Neural cell (in vitro differentiated cells): ENCODE results near the gene BNIP2. TPM values are rescaled to one million over a fixed set of nuclear protein-coding genes. Genes with fewer than 3 reads are reported as not detected.
A peak's percentile ranks its signal among the peaks of the same experiment; 100 is the strongest.

Experiments used
- H2AFZ ChIP-seq: fragments of 200-600, 300-800 bp; sonication (generic), shearing (Covaris generic); 2 replicates; pipeline ENCODE4 v1.6.0; 2014; ENCODE audit warnings: low read depth, mild to moderate bottlenecking, antibody characterized with exemption, low read length, moderate library complexity
- H3F3A ChIP-seq: fragments of 200-600 bp; shearing (Covaris generic); 2 replicates; pipeline ENCODE4 v1.6.1; 2016; ENCODE audit warnings: mild to moderate bottlenecking, moderate library complexity, mixed read lengths, antibody characterized with exemption, low read length; ENCODE audit not compliant: insufficient read depth, poor library complexity, severe bottlenecking
- H3K27ac ChIP-seq: fragments of 200-600, 300-800 bp; sonication (generic), shearing (Covaris generic); 2 replicates; pipeline ENCODE4 v1.5.1; 2014; ENCODE audit warnings: mild to moderate bottlenecking, low read length, moderate library complexity
- H3K27me3 ChIP-seq: fragments of 300-800, 200-600 bp; sonication (generic), shearing (Covaris generic); 2 replicates; pipeline ENCODE4 v1.6.0; 2014; ENCODE audit warnings: mild to moderate bottlenecking, low read depth, low read length, moderate library complexity; ENCODE audit not compliant: insufficient read depth
- H3K36me3 ChIP-seq: fragments of 300-800, 200-600 bp; sonication (generic), shearing (Covaris generic); 2 replicates; pipeline ENCODE4 v1.5.1; 2014; ENCODE audit warnings: mild to moderate bottlenecking, antibody characterized with exemption, low read length, moderate library complexity; ENCODE audit not compliant: insufficient read depth
- H3K4me2 ChIP-seq: fragments of 300-800, 200-600 bp; sonication (generic), shearing (Covaris generic); 2 replicates; pipeline ENCODE4 v1.6.0; 2014; ENCODE audit warnings: mild to moderate bottlenecking, low read length
- H3K4me3 ChIP-seq: fragments of 300-800, 200-600 bp; sonication (generic), shearing (Covaris generic); 2 replicates; pipeline ENCODE4 v1.5.1; 2014; ENCODE audit warnings: mild to moderate bottlenecking, low read length, moderate library complexity
- H3K79me2 ChIP-seq: fragments of 200-600 bp; shearing (Covaris generic); replicated peaks from 2 replicates; pipeline ENCODE4 v1.6.0; 2014; ENCODE audit warnings: mild to moderate bottlenecking, low read length, moderate library complexity; ENCODE audit not compliant: insufficient read depth
- H3K9ac ChIP-seq: fragments of 300-800, 200-600 bp; sonication (generic), shearing (Covaris generic); 2 replicates; pipeline ENCODE4 v1.6.1; 2016; ENCODE audit warnings: mild to moderate bottlenecking, low read length, mixed read lengths
- H3K9me2 ChIP-seq: fragments of 200-600 bp; shearing (Covaris generic); 2 replicates; pipeline ENCODE4 v1.6.1; 2016; ENCODE audit warnings: mild to moderate bottlenecking, low read length, mixed read lengths; ENCODE audit not compliant: insufficient read depth
- H3K9me3 ChIP-seq: fragments of 200-600, 300-800 bp; sonication (generic), shearing (Covaris generic); 2 replicates; pipeline ENCODE4 v1.6.1; 2016; ENCODE audit warnings: mild to moderate bottlenecking, mixed run types, low read length, moderate library complexity, mixed read lengths
- H4K20me1 ChIP-seq: fragments of 200-600 bp; shearing (Covaris generic); 2 replicates; pipeline ENCODE4 v1.6.1; 2016; ENCODE audit warnings: mild to moderate bottlenecking, mixed run types; ENCODE audit not compliant: insufficient read depth
- CTCF ChIP-seq: fragments of 450-650 bp; IDR thresholded peaks from 2 replicates; pipeline ENCODE4 v1.5.1; 2014; ENCODE audit warnings: antibody characterized with exemption, mild to moderate bottlenecking, moderate library complexity; ENCODE audit not compliant: poor library complexity, severe bottlenecking
- EP300 ChIP-seq: fragments of 450-650 bp; conservative IDR thresholded peaks from 2 replicates; pipeline ENCODE4 v1.6.1; 2014; ENCODE audit warnings: antibody characterized with exemption, mild to moderate bottlenecking, moderate library complexity; ENCODE audit not compliant: poor library complexity, severe bottlenecking
- EZH2 ChIP-seq: fragments of 200-600, 300-800 bp; shearing (Covaris generic), sonication (generic); IDR thresholded peaks from 2 replicates; pipeline ENCODE4 v1.6.1; 2014; ENCODE audit warnings: antibody characterized with exemption, low read length, borderline replicate concordance, mild to moderate bottlenecking; ENCODE audit not compliant: insufficient read depth, poor library complexity, severe bottlenecking
- MXI1 ChIP-seq: fragments of 450-650 bp; conservative IDR thresholded peaks from 2 replicates; pipeline ENCODE4 v1.6.1; 2014; ENCODE audit warnings: antibody characterized with exemption, mild to moderate bottlenecking; ENCODE audit not compliant: poor library complexity, severe bottlenecking
- POLR2AphosphoS5 ChIP-seq: IDR thresholded peaks from 2 replicates; pipeline ENCODE4 v1.6.1; 2012
- RAD21 ChIP-seq: fragments of 450-650 bp; conservative IDR thresholded peaks from 2 replicates; pipeline ENCODE4 v1.6.1; 2014; ENCODE audit warnings: antibody characterized with exemption, mild to moderate bottlenecking, moderate library complexity
- REST ChIP-seq: IDR thresholded peaks from 2 replicates; pipeline ENCODE4 v1.6.1; 2012; ENCODE audit warnings: borderline replicate concordance
- SMC3 ChIP-seq: fragments of 450-650 bp; conservative IDR thresholded peaks from 2 replicates; pipeline ENCODE4 v1.6.1; 2014; ENCODE audit warnings: antibody characterized with exemption, mild to moderate bottlenecking, moderate library complexity; ENCODE audit not compliant: poor library complexity
- TAF1 ChIP-seq: IDR thresholded peaks from 2 replicates; pipeline ENCODE4 v1.6.1; 2012; ENCODE audit warnings: low read depth
- polyA plus RNA-seq: library from polyadenylated mRNA; depleted of rRNA; stranded (reverse); fragments of >200 nt; gene quantifications from 2 replicates; pipeline ENCODE4 v1.2.3, GENCODE V29; 2014

Gene BNIP2
- polyA plus RNA-seq, 1 donor from 2014 or later, result 142 TPM

GRCh38 chr15:59691194-59691805 lies 2.2 kb upstream of the BNIP2 start:
- no peak overlapping the region for H2AFZ ChIP-seq
- H3K4me2 ChIP-seq, result no peak overlapping the region
- H3K9me3 ChIP-seq, result no peaks in the 10 kb centered on the region
- no peak for TF ChIP-seq POLR2AphosphoS5
- TF ChIP-seq CTCF, result peak; percentile 78
- peak; percentile 77 for TF ChIP-seq RAD21
- peak; percentile 82 for TF ChIP-seq SMC3
- H3K27ac ChIP-seq, result no peak overlapping the region
- no peak overlapping the region for H3K9ac ChIP-seq
- peaks cover 26% of the 10 kb centered on the region for H3K79me2 ChIP-seq
- peaks cover 4% of the 10 kb centered on the region for H3F3A ChIP-seq
- H4K20me1 ChIP-seq, result no peaks in the 10 kb centered on the region
- no peak overlapping the region for H3K4me3 ChIP-seq
- no peaks in the 10 kb centered on the region for H3K27me3 ChIP-seq
- H3K9me2 ChIP-seq, result no peaks in the 10 kb centered on the region
- no peaks in the 10 kb centered on the region for H3K36me3 ChIP-seq

- H4K20me1 ChIP-seq, result no peaks in the 10 kb centered on the region
- no peaks in the 10 kb centered on the region for H3K9me3 ChIP-seq
- peaks cover 4% of the 10 kb centered on the region for H3F3A ChIP-seq
- H3K9me2 ChIP-seq, result no peaks in the 10 kb centered on the region
- peak overlapping the region; percentile 97 for H3K9ac ChIP-seq
- H3K79me2 ChIP-seq, result peaks cover 42% of the 10 kb centered on the region
- H3K4me3 ChIP-seq, result peak overlapping the region; percentile 100
- no peaks in the 10 kb centered on the region for H3K36me3 ChIP-seq
- H3K4me2 ChIP-seq, result peak overlapping the region; percentile 71
- H2AFZ ChIP-seq, result peak overlapping the region; percentile 59
- no peak overlapping the region for H3K27ac ChIP-seq
- TF ChIP-seq RAD21 (no peak), TAF1 (no peak), EP300 (no peak), REST (no peak), SMC3 (no peak), MXI1 (no peak), EZH2 (no peak)
- no peaks in the 10 kb centered on the region for H3K27me3 ChIP-seq
Measured at GRCh38 chr15:59689626-59690236, 611 bp upstream of the BNIP2 start.
